HG03103 (cell line): ENCODE results near the gene TREML1.

ENCODE experiments used
- ATAC-seq: cut with Tn5 transposase; IDR thresholded peaks from one replicate; pipeline ENCODE4 v1.9.1; 2021; ENCODE audit warnings: low read depth; ENCODE audit not compliant: unreplicated experiment

The TREML1 gene

DNA sequence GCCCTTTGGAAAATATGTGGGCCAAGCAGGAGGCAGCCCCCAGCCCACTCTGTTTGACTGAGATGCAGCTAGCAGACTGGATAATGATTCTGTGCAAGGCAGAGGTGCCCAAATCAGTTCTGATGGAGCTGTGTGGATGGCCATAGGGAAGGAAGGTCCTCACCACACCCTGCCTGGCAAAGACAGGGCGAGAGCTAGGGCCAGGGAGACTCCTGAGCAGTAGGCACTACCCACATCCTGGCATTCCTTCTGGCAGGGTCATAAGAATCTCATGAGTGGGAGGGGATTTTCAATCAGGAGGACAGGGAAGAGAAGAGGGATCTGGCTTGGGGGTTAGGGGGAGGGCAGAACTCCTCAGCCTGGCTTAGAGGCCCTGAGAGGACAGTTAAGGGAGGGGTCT is 27.4 kb upstream of the TREML1 start:
- no peak for ATAC-seq

DNA sequence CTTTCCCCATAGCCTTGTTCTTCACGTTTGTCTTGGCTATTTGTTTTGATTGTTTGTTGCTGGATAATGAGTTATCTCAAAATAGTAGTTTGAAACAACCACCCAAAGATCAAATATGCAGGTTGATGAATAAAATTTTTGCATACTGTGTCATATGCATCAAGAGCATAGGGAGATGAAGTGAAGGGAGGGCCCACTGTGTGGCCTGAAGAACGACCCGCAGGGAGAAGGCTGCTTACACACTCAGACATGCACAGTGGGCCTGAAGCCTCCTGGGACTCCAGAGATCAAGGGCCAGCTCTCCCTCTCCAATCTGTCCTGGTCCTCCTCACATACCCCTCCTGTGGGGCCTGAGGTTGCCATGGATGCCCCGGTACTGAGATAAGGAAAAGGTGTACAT is 25.0 kb upstream of the TREML1 start:
- no peak for ATAC-seq

DNA sequence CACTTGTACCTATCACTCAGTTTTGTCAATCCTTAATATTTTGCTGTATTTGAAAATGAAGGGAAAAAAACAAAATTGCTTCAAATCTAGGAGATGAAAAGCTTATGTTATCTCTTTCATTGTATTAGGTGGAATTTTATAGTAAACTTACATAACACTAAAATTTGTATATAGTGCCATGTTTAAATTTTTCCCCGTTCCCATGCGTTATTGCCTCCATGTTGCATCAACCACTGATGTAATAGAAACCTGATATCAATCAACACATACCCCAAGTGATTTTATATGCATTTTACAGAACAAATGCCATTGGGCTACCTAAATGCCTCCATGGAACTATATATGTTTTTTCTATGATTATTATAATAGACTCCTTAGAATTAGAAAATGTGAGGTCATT is 23.5 kb upstream of the TREML1 start:
- no peak for ATAC-seq

DNA sequence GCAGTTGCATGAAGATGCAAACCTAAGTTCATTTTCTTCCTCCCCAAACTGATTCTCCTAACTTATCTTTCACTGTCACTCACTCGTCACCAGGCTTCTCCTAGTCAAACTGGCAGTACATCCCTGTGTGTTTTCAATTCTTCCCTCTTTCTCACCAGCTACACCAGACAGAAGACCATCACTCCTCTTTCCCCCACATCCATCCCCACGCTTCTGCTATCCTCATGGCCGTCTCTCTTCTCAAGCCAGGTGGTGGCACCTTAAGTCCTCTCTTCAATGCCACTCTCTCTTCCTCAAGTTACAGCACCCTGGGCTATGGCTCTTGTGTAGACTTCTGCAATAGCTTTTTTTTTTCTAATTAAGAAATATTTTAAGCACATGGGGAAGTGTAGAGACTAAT is 23.1 kb upstream of the TREML1 start:
- no peak for ATAC-seq

DNA sequence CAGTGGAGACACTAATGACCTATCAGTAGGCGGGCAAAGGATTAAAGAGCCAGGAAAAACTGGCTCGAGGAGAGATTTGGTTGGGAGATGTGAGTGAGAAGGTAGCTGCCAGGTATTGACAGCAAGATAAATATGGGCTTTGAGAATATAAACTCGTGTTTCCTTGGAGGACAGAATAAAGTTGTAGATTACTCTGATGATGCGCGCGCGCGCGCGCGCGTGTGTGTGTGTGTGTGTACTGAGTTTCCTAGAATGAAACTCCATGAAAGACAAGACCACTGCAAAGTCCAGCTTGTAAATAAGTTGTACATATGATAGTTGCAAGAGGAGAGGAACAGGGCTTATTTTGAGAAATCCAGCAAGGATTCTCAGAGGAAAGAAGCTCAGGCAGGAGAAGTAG is 22.0 kb upstream of the TREML1 start:
- ATAC-seq: no peak

DNA sequence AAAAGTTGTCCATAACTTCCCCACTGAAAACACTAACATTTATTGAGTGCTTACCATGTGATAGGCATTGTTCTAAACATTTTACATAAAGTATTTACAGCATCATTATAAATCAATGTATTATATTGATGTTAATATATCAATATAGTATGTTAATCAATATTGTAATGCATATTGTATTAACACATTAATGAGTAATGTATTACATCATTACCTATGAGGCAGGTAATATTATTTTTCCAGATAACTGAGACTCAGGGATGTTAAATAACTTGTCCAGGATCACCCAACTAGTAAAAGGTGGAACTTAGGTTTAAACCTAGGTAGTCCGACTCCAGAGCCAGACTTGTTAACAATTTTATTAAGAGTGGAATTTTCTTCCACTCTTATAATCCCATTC is 20.9 kb upstream of the TREML1 start:
- no peak for ATAC-seq

DNA sequence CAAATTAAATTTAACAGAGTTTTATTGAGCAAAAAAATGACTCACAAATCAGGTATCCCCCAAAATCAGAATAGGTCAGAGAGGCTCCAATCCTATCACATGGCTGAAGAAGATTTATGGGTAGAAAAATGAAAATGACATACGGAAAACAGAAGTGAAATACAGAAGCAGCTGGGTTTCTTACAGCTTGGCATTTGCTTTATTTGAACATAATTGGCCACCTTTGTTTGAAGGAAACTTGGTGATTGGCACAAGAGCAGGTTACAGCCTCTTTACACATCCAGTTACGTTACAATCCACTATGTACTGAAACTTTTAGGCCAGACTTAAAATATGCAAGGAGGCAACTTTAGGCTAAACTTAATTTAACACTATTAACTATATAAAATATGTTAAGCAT is 20.5 kb upstream of the TREML1 start:
- ATAC-seq: no peak

DNA sequence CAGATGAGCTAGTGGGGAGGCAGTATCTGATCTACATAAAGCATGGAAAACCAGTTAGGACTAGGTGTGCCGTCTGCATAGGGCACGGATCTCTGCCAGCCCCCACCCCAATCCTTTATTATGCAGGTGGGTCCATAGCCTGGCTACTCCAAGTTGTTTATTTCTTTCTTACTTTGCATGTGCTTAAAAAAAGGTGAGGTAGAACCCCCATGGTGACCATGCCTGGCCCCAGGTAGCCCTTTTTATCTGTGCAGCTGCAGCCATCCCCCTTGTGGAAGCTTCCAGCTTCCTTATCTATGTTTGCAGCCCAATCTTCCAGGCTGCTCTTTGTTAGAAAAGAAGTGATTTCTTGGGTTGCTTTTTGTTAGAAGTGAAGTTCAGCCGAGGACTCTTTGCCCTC is 17.8 kb upstream of the TREML1 start:
- ATAC-seq: no peak

DNA sequence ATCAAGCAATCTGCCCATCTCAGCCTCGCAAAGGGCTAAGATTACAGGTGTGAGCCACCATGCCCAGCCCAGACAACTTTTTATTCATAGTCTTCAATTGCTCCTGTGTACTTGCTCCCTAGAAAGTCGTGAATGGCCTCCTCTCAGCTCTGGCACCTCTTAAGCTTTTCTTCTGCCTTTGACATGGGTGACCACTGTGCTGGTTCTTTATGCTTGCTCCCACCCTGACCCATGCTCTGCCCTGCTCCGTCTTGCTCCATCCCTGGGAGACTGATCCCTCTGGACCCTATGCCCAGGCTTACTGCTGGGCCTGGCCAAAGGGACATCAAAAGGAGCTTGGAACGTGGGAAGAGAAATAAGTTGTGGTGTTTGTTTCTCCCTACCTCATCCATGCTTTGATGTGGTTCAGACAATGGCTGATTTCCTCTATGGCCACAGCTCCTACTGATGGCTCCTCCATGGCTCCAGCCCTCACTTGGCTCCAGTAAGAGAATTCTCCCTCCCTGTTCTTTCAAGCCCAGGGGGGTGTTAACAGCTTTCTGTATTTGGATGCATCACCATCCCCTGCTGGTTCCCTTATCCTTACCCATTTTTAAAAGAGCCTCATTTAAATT is 16.5 kb upstream of the TREML1 start:
- no peak for ATAC-seq

DNA sequence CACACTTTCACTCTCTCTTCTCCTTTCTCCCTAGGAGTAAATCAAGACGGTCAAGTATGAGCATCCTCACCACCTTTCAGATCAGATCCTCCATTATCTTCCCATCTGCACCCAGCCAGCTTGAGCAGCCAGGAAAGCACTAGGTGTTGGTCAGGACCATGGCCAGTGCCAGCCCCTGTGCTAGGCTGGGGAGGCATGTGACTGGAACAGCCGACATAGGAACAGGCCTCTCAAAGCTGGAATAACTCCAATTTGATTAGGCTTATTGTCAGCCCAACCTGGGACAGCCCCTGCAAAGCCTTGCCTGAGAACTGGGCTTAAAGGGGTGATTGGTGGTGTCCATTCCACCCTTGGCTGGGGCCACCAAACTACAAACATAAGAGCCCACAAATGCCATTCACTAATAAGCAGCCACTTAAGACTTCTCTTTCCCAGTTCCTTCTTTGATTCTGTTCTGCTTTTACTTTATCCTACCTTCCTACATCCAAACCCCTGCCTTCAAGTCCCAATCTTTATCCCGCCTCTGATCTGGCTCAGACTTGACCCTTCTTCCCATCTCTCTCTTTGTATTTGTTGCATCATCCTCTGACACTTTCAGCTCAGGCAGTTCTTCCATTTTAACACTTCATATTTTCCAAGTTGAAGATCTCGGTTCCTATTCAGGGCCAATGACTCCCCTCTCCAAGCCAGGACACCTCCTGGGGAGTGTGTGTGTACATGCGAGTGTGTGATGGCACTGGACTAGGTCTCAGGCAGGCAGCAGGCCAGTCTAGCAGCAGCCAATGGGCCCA is 13.2 kb upstream of the TREML1 start:
- ATAC-seq: no peak

DNA sequence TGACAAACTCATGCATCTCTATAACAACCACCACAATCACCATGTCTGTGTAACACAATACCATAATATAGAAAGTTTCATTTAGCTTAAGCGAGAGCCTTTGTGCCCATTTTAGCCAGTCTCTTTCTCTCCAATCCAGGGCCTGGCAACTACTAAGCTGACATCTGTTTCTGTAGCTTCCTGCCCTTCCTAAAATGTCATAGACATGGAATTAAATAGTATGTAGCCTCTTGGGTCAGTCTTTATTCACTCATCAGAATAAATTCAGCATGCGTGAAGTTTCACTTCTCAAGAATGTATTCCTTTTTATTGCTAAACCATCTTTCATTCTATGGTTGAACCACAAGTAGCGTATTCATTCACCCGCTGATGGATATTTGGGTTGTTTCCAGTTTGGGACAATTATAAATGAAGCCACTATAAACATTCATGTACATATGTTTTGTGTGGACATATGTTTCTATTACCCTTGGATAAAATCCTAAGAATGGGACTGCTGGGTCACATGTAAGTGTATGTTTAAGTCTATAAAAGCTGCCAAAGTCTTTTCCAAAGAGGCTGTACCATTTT is 10.5 kb upstream of the TREML1 start:
- no peak for ATAC-seq

DNA sequence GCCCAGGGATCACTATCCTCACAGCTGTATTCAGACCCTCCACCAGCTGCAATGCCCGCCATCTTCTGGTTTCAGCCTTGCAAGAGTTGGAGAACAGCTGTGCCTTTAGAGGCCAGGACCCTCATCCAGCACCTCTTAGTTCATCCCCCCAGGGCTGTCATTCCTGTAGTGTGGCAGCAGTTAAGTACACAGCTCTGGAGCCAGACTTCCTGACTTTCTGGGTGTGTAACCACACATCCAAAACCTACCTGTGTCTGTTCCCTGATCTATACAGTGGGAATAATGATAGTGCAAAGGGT is 9.2 kb upstream of the TREML1 start:
- ATAC-seq: no peak

DNA sequence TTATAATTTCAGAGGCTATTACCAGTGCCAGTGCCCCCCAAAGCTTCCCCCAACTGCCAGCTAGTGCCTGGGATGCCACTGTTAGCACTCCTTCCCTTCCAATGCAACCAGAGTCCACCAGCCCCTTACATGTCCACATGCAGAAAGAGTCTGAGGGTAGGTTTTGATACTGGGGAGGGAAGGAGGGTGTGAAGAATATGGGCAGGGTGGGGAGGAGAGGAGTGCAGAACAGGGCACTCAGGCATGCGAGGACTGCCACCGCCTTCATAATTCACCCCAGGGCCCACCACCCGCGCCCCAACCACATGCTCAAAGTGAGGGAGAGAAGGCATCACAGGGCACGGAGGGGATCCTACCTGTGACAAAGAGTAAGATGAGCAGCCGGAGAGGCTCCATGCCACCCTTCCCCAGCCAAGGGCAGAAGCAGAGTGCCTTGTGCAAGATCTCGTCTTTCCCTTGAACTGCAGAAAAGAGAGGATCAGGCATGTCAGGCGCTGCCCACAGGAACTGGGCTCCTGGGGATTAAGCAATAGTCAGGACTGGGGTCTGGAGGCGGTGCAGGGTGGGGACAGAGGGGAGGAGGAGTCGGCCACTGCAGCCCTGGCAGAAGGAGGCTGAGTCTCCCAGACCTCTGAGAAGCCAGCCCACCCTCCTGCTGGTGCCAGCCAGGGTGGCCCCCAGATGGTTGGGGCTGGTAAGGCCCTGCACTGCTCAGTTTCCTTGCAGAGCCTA is 8.7 kb upstream of the TREML1 start, which contains the start of gene TREM2:
Gene TREM2 (minus strand): TSS at position 430 of the 732 bp plus-strand sequence. CDS start 34 bp downstream, at position 396.
- ATAC-seq: no peak

DNA sequence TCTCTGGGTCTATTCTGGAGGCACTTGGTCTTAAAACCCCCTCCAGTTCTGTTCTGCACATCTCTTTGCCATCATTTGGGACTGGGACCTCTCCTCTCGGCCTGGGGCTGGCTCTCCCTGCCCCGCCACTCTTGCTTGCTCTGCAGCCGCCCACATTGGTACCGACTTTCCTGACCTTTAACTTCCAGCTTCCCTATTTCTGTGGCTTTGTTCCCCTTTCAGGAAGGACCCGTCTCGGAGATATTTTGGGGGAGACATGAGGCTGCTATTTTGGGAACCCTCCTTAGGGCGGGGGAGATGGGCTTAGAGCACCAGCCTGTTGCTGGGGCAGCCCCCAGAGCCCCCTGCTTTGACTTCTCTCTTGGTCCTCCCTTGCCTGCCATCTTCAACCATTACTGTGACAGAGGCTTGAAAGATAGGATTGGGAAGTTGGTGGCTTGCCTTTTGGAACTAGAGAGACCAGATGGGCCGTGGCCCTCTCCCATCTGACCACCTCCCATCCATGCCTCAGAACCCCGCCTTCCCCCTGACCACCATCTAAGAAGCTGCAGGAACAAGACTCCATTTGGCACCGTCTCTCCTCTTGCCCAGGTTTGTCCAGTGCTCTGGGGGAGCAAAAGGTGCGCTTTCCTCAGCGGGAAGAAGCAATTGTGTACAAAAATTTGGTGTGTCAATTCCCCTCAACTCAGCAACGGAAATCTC is 7.9 kb upstream of the TREML1 start:
- ATAC-seq: no peak

DNA sequence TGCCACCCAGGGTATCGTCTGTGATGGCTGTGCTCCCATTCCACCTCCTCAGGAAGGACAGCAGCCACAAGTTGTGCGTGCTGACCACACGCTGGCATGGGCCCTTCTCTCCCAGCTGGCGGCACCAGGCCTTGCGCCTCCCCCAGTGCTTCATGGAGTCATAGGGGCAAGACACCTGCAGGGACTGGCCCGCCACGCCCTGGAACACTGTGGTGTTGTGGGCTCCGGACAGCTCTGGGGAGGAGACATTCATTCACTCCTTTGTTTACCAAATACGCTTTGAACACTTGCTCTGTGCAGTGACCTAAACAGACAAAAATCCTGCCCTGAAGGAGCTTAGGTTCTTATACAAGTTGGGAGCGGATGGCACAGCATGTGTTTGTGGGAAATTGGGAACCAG is 7.2 kb upstream of the TREML1 start:
- ATAC-seq: no peak

DNA sequence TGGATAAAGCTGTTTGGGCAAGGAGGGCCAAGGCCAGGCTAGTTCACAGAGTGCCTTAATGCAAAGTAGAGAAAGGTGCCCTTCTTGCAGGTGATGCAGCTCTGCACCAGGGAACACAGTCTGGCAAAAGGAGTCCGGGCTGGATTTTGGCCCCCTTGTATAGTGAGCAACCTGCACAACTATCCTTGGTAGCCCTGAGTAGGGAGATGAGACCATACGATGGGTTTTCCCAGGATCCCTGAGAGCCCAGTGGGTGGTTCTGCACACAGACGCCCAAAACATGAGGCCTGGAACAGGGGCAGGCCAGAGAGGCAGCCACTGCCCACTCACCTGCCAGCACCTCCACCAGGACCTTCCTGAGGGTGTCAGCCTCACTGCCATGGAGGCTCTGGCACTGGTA is 6.8 kb upstream of the TREML1 start:
- no peak for ATAC-seq

DNA sequence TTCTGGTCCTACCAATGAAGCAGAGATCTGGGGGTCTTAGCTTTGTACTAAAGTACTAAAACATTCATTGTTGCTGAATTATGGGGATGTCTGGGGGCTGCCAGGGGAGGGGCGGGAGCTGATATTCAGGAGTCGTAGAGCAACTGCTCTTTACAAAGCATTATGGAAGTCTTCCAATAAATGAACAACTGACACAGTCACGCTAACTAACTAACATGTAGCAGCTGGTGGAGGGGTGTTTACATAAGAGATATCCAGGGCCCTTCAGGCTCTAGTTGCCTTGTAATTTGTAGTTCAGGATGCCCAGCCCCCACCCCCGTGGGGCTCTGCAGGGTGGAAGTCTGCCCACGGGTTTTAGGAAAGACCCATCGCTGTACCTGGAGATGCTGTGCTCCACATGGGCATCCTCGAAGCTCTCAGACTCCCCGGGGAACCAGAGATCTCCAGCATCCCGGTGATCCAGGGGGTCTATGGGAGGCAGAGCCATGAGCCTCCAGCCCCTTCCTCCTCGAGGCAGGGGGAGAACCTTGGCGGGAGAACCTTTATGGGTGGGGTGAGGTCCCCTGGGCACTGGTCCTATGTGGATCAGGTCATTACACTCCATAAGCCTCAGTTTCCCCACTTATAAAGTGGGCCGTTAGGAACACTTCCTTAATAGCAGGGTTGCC is 5.4 kb upstream of the TREML1 start:
- ATAC-seq: no peak

DNA sequence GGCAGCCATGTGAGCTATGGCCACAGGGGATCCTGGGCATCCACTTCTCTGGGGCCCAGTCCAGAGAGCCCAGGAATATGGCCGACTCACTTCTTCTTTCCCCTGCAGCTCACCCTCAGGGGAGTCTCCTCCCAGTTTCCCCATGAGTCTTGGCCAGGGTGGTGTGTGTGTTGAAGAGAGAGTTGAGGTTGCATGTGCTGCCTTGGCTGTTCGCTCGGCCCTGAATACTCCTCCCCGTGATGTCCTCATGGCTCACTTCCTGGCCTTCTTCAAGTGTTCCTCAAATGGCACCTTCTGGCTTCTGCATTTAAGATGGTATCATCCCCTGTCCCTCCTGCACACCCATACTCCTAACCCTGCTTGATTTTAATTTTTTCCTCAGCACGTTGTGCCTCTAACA is 3.2 kb upstream of the TREML1 start:
- ATAC-seq: no peak

DNA sequence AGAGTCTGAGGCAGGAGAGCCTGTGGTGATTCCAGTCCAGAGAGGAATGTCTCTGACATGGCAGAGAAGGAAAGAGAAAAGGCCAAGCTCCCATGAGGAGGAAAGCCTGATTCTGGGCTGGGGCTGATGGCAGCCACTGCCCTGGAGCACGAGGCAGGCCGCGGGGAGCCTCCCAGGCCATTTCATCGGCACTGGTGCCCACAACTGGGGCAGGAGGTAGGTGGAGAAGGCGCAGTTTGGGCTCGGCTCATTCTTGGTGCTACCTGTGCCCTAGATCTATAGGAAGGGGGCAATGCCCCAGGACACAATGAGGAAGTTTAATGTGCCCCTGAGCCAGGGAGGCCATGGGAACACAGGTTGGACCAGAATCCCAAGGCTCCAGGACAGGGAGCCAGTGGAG is 2.6 kb upstream of the TREML1 start:
- no peak for ATAC-seq

DNA sequence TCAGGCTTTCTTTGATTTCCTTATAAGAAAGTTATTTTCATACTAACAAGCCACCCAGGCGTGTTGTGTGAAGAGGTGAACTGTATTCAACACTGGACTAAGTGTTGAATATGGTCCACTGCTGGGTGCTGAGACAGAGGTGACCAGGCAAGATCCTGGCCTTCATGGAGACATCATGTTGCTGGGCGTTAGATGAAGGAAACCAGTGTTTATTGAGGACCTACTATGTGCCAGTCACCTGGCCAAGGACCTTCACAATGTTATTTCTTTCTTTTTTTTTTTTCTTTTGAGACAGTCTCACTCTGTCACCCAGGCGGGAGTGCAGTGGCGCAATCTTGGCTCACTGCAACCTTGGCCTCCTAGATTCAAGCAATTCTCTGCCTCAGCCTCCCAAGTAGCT is 1.9 kb upstream of the TREML1 start:
- no peak for ATAC-seq
